Measurements from ENCODE around the gene PEX14.
A peak's percentile ranks its signal among the peaks of the same experiment; 100 is the strongest.

Gene PEX14

DNA sequence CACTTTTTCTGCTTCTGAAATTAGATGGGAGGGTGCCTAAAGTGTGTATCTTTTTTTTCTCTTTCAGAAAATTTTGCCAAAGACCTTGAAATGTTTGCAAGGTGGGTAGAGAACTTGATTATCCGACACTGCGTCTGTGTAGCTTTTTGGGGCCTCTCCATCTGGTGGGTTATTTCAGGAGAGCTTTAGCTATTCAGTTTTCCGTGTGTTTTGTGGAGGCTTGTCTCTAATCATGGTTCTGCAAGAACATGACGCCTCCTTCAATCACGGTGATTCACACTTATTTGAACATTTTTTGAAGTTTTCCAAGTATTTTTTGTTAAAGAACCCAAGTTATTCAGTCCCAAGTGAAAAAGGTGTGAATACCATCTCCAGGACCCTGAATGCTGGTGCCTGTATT is 40.2 kb upstream of the PEX14 start:
- Histone ChIP-seq H3K9me3 (ENCODE audit: control insufficient read depth, low read length) (no peaks in the 10 kb centered on the region), H3K4me1 (ENCODE audit: control insufficient read depth, insufficient read depth, low read length, poor library complexity, severe bottlenecking) (peaks cover 13% of the 10 kb centered on the region), H3K4me3 (ENCODE audit: extremely low read depth, insufficient read depth, low read length, poor library complexity, severe bottlenecking) (no peak overlapping the region), H3K36me3 (ENCODE audit: control insufficient read depth, insufficient read depth, low read length) (no peaks in the 10 kb centered on the region), H3K27ac (ENCODE audit: low read depth, low read length, severe bottlenecking) (no peak overlapping the region)
- 90 to 100% methylated on average over 1 to 5 of the region's 5 CpGs for WGBS, 2 experiments (ENCODE audit: insufficient coverage in 2 of 2)

DNA sequence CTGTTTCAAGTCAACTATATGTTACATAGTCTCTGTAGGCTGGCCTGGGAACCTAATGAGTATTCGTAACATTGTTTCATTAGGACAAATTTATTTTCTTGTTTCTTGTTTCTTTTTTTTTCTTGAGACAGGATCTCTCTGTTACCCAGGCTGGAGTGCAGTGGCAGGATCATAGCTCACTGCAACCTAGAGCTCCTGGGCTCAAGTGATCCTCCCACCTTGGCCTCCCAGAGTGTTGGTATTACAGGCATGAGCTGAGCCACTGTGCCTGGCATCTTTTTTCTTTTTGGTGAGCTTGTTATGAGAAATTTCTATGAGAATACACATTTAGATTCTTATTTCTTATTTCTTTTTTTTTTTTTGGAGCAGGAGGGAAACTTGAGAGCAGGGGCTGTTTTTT is 37.7 kb upstream of the PEX14 start:
- H3K4me1 ChIP-seq (ENCODE audit: control insufficient read depth, insufficient read depth, low read length, poor library complexity, severe bottlenecking), result peaks cover 8% of the 10 kb centered on the region
- no CpG with 5 or more reads among the region's 1 CpG for WGBS, 2 experiments (ENCODE audit: insufficient coverage in 2 of 2)
- H3K4me3 ChIP-seq (ENCODE audit: extremely low read depth, insufficient read depth, low read length, poor library complexity, severe bottlenecking), result no peak overlapping the region
- H3K9me3 ChIP-seq (ENCODE audit: control insufficient read depth, low read length), result no peaks in the 10 kb centered on the region
- H3K36me3 ChIP-seq (ENCODE audit: control insufficient read depth, insufficient read depth, low read length), result no peaks in the 10 kb centered on the region
- no peak overlapping the region for H3K27ac ChIP-seq (ENCODE audit: low read depth, low read length, severe bottlenecking)

DNA sequence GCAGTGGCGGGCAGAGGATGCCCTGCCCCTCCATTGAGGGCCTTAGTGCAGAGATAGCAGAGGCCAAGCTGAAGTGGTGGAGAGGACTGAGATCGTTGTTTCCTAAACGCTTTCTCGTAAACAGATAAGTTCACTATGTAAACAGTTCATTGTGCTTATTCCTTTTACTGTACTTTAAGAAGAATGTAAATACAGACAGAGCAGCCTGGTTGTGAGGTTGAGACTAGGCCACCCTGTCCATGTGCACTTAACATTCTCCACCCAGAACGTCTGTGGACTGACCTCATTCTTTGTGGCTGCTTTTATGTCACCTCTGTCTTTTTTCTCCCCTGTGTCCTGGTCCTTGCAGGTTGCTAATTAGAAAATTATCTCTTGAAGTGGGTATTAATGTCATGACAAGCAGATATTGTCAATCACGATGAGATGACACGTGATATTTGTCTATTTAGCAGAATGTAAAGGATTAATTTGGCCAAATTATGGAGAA is 36.0 kb upstream of the PEX14 start:
- Histone ChIP-seq H3K9me3 (ENCODE audit: control insufficient read depth, low read length) (no peaks in the 10 kb centered on the region), H3K27ac (ENCODE audit: low read depth, low read length, severe bottlenecking) (peak overlapping the region; percentile 47), H3K4me1 (ENCODE audit: control insufficient read depth, insufficient read depth, low read length, poor library complexity, severe bottlenecking) (peaks cover 8% of the 10 kb centered on the region), H3K4me3 (ENCODE audit: extremely low read depth, insufficient read depth, low read length, poor library complexity, severe bottlenecking) (no peak overlapping the region), H3K36me3 (ENCODE audit: control insufficient read depth, insufficient read depth, low read length) (no peaks in the 10 kb centered on the region)
- 91 to 100% methylated on average over 2 to 4 of the region's 7 CpGs for WGBS, 2 experiments (ENCODE audit: insufficient coverage in 2 of 2)

DNA sequence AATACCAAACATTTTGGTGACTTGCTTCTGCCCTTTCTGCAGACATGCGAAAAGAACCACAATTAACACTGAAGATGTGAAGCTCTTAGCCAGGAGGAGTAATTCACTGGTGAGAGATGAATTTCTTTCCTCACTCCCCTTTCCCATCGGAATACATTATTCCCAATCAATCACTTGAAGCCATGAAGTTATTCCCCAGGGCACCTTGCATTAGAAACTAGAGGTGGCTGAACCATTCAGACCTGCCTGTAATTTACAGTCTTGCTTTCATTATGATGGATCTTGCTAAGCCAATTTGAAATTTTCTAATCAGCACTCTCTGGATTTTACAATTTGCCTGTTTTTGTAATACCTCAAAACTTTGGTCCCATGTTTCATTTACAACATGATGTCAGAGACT is 34.4 kb upstream of the PEX14 start:
- WGBS, 2 experiments (ENCODE audit: insufficient coverage in 2 of 2), result 88% methylated on average over 1 of the region's 2 CpGs; no CpG with 5 or more reads in 1 of the 2 experiments
- H3K27ac ChIP-seq (ENCODE audit: low read depth, low read length, severe bottlenecking), result no peak overlapping the region
- H3K9me3 ChIP-seq (ENCODE audit: control insufficient read depth, low read length), result no peaks in the 10 kb centered on the region
- H3K4me1 ChIP-seq (ENCODE audit: control insufficient read depth, insufficient read depth, low read length, poor library complexity, severe bottlenecking), result peaks cover 8% of the 10 kb centered on the region
- H3K4me3 ChIP-seq (ENCODE audit: extremely low read depth, insufficient read depth, low read length, poor library complexity, severe bottlenecking), result no peak overlapping the region
- H3K36me3 ChIP-seq (ENCODE audit: control insufficient read depth, insufficient read depth, low read length), result no peaks in the 10 kb centered on the region

DNA sequence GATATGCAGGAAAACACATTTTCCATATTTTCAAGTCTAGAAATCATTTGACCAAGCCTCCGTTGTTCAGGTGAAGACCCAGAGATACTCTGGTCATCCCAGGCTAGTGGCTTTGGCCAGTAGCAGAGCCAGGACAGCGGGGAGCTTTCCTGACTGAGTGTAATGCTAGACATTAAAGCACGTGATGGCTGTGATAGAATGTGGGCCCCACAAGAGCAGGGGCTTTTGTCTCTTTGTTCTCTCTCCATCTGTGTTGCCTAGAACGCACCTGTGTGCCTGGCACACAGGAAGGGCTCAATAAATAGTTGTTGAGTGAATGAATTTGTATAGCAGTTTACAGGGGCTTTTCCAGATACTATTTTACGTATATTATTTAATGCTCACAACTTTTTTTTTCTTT is 34.0 kb upstream of the PEX14 start:
- 93 to 100% methylated on average over 4 of the region's 5 CpGs for WGBS, 2 experiments (ENCODE audit: insufficient coverage in 2 of 2)
- H3K9me3 ChIP-seq (ENCODE audit: control insufficient read depth, low read length), result no peaks in the 10 kb centered on the region
- H3K36me3 ChIP-seq (ENCODE audit: control insufficient read depth, insufficient read depth, low read length), result no peaks in the 10 kb centered on the region
- no peak overlapping the region for H3K27ac ChIP-seq (ENCODE audit: low read depth, low read length, severe bottlenecking)
- no peak overlapping the region for H3K4me3 ChIP-seq (ENCODE audit: extremely low read depth, insufficient read depth, low read length, poor library complexity, severe bottlenecking)
- peaks cover 8% of the 10 kb centered on the region for H3K4me1 ChIP-seq (ENCODE audit: control insufficient read depth, insufficient read depth, low read length, poor library complexity, severe bottlenecking)

DNA sequence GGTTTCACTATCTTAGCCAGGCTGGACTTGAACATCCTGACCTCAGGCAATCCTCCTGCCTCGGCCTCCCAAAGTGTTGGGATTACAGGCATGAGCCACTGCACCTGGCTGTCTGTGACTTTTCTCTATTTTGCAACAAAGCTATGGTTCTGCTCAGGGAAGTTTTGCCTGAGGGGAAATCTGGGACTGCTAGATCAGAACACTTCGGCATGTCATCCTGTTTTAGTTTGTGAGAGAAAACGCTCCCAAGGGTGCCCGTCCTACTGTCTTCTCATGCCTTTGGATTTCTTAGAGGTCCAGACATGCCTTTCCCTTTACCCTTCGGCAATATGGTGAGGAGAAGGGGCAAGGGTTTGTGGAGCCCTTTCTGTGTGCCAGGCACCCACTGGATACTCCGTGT is 30.5 kb upstream of the PEX14 start:
- no peaks in the 10 kb centered on the region for H3K9me3 ChIP-seq (ENCODE audit: control insufficient read depth, low read length)
- H3K36me3 ChIP-seq (ENCODE audit: control insufficient read depth, insufficient read depth, low read length), result no peaks in the 10 kb centered on the region
- H3K4me3 ChIP-seq (ENCODE audit: extremely low read depth, insufficient read depth, low read length, poor library complexity, severe bottlenecking), result no peak overlapping the region
- H3K4me1 ChIP-seq (ENCODE audit: control insufficient read depth, insufficient read depth, low read length, poor library complexity, severe bottlenecking), result no peaks in the 10 kb centered on the region
- no peak overlapping the region for H3K27ac ChIP-seq (ENCODE audit: low read depth, low read length, severe bottlenecking)
- WGBS, 2 experiments (ENCODE audit: insufficient coverage in 2 of 2), result 83 to 98% methylated on average over 3 to 6 of the region's 6 CpGs

DNA sequence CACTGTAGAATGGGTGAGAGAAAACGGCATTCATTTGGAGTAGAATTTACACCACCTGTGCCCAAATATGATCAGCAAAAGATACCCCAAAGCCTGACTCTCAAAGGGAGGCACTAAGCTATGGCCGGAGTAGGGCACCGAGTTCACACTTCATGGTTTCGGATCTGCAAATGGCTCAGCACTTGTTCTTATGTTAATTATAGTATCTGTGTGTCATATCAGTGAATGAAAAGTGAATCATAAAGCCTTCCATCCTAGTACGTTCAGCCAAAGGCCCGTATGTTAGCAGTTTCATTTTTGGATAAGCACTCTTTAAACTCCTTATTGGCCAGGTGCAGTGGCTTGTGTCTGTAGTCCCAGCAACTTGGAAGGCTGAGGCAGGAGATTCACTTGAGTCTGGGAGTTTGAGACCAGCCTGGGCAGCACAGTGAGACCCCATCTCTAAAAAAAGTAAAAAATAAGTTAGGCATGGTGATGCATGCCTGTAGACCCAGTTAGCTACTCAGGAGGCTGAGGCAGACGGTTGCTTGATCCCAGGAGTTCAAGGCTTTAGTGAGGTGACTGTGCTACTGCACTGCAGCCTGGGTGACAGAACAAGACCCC is 29.9 kb upstream of the PEX14 start:
- WGBS, 2 experiments (ENCODE audit: insufficient coverage in 2 of 2), result 91 to 100% methylated on average over 6 to 7 of the region's 7 CpGs
- Histone ChIP-seq H3K4me3 (ENCODE audit: extremely low read depth, insufficient read depth, low read length, poor library complexity, severe bottlenecking) (no peak overlapping the region), H3K36me3 (ENCODE audit: control insufficient read depth, insufficient read depth, low read length) (no peaks in the 10 kb centered on the region), H3K27ac (ENCODE audit: low read depth, low read length, severe bottlenecking) (no peak overlapping the region), H3K9me3 (ENCODE audit: control insufficient read depth, low read length) (no peaks in the 10 kb centered on the region), H3K4me1 (ENCODE audit: control insufficient read depth, insufficient read depth, low read length, poor library complexity, severe bottlenecking) (no peaks in the 10 kb centered on the region)

DNA sequence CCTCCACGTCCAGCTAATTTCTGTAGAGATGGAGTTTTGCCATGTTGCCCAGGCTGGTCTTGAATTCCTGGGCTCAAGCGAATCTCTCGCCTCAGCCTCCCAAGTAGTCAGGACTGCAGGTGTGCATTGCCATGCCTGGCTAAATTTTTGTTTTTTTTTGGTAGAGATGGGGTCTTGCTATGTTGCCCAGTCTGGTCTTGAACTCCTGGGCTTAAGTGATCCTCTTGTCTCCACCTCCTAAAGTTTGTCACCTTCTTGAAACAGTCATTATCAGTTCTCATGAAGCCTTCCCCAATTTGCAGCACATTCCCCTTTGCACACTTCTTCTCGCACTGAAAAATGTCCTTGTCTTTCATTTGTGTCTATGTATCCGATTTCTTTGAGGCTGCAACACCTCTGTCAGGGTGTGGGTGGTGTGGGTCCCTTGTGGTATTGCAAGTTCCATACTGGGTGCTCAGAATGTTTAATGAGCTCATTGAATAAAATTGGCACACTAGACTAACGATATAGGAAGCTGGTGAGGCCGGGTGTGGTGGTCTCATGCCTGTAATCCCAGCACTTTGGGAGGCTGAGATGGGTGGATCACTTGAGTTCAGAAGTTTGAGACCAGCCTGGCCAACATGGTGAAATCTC is 27.8 kb upstream of the PEX14 start:
- Histone ChIP-seq H3K9me3 (ENCODE audit: control insufficient read depth, low read length) (no peaks in the 10 kb centered on the region), H3K4me3 (ENCODE audit: extremely low read depth, insufficient read depth, low read length, poor library complexity, severe bottlenecking) (no peak overlapping the region), H3K27ac (ENCODE audit: low read depth, low read length, severe bottlenecking) (no peak overlapping the region), H3K4me1 (ENCODE audit: control insufficient read depth, insufficient read depth, low read length, poor library complexity, severe bottlenecking) (peaks cover 9% of the 10 kb centered on the region), H3K36me3 (ENCODE audit: control insufficient read depth, insufficient read depth, low read length) (no peaks in the 10 kb centered on the region)
- 97 to 98% methylated on average over 5 to 6 of the region's 7 CpGs for WGBS, 2 experiments (ENCODE audit: insufficient coverage in 2 of 2)

DNA sequence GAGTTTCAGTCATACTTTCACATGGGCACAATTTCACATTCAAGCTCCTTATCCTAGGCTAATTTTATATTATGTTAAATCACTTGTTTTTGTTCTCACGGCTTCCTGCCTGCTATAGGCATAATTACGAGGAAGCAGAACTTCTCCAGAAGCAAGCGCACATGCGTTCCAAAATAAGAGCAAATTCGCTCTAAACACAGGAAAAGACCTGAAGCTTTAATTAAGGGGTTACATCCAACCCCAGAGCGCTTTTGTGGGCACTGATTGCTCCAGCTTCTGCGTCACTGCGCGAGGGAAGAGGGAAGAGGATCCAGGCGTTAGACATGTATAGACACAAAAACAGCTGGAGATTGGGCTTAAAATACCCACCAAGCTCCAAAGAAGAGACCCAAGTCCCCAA is 25.0 kb upstream of the PEX14 start, which contains the start of gene CORT:
Gene CORT, plus strand, starts transcription at position 281 of the 400 bp plus-strand sequence. CDS start 193 bp downstream, outside the sequence.
- Histone ChIP-seq H3K4me3 (ENCODE audit: extremely low read depth, insufficient read depth, low read length, poor library complexity, severe bottlenecking) (no peak within 1 kb of the TSS), H3K9me3 (ENCODE audit: control insufficient read depth, low read length) (no peaks in the 10 kb centered on the region), H3K36me3 (ENCODE audit: control insufficient read depth, insufficient read depth, low read length) (no peaks in the 10 kb centered on the region), H3K4me1 (ENCODE audit: control insufficient read depth, insufficient read depth, low read length, poor library complexity, severe bottlenecking) (peaks cover 9% of the 10 kb centered on the region), H3K27ac (ENCODE audit: low read depth, low read length, severe bottlenecking) (no peak within 1 kb of the TSS)
- WGBS, 2 experiments (ENCODE audit: insufficient coverage in 2 of 2), result 94 to 96% methylated on average over 7 to 8 of the region's 10 CpGs

DNA sequence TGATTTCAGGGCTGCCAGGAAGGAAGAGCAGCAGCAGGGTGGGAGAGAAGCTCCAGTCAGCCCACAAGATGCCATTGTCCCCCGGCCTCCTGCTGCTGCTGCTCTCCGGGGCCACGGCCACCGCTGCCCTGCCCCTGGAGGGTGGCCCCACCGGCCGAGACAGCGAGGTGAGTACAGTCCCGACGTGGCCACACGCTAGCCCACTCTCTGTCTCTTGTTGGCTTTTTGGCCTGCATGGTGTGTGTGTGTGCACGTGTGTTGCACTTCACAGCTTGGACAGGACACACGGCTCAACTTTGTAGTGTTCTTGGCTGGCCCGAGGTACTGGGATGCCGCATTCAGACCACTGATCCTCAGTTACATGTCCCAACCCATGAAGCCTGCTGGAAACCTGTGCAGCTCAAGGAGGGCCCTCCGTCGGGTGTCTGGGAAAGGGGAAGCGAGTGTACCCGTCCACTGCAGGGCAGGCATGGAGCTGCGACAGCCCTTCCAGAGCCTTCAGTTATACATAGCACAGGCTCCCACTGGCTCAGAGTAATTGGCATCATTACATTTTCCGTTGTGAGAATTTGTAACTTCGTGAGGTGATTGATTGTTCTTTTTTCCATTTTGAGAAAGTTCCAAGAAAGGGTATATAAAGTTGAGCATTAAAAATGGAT is 24.5 kb upstream of the PEX14 start:
- Histone ChIP-seq H3K4me1 (ENCODE audit: control insufficient read depth, insufficient read depth, low read length, poor library complexity, severe bottlenecking) (peaks cover 9% of the 10 kb centered on the region), H3K27ac (ENCODE audit: low read depth, low read length, severe bottlenecking) (no peak overlapping the region), H3K36me3 (ENCODE audit: control insufficient read depth, insufficient read depth, low read length) (no peaks in the 10 kb centered on the region), H3K4me3 (ENCODE audit: extremely low read depth, insufficient read depth, low read length, poor library complexity, severe bottlenecking) (no peak overlapping the region), H3K9me3 (ENCODE audit: control insufficient read depth, low read length) (no peaks in the 10 kb centered on the region)
- 89 to 94% methylated on average over 16 to 21 of the region's 21 CpGs for WGBS, 2 experiments (ENCODE audit: insufficient coverage in 2 of 2)

DNA sequence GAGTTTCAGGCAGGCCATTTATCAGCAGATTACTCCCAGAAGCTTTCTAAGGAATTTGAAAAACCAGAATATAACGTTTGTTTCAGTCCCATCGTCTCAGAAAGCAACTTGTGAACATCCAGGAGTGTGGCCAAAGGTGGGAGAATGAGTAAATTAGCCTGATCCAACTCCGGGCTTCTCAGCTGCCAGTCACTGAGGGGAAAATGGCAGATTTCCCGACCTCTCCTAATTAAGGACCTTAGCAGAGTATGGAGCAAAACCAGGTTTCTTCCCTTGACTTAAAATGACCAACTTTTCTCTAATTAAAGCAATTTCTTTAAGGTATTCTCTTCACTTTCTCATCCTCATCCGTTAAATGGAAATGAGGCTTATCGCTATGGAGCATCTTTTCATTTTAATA is 23.9 kb upstream of the PEX14 start:
- peaks cover under 1% of the 10 kb centered on the region for H3K36me3 ChIP-seq (ENCODE audit: control insufficient read depth, insufficient read depth, low read length)
- H3K9me3 ChIP-seq (ENCODE audit: control insufficient read depth, low read length), result no peaks in the 10 kb centered on the region
- WGBS, 2 experiments (ENCODE audit: insufficient coverage in 2 of 2), result 70 to 74% methylated on average over 4 of the region's 6 CpGs
- H3K4me1 ChIP-seq (ENCODE audit: control insufficient read depth, insufficient read depth, low read length, poor library complexity, severe bottlenecking), result peaks cover 9% of the 10 kb centered on the region
- H3K4me3 ChIP-seq (ENCODE audit: extremely low read depth, insufficient read depth, low read length, poor library complexity, severe bottlenecking), result no peak overlapping the region
- H3K27ac ChIP-seq (ENCODE audit: low read depth, low read length, severe bottlenecking), result peak overlapping the region; percentile 24

Measured in mesodermal cell (in vitro differentiated cells).